DMS153 (cell line): ENCODE results near the gene RARB.

Experiments used
- DNase-seq: peaks from one replicate; lab custom pipeline; 2025; lab: John Stamatoyannopoulos, UW

RARB gene

GRCh38 chr3:25472731-25473130, 44.7 kb downstream of the RARB start:
- no peak for DNase-seq

DNA sequence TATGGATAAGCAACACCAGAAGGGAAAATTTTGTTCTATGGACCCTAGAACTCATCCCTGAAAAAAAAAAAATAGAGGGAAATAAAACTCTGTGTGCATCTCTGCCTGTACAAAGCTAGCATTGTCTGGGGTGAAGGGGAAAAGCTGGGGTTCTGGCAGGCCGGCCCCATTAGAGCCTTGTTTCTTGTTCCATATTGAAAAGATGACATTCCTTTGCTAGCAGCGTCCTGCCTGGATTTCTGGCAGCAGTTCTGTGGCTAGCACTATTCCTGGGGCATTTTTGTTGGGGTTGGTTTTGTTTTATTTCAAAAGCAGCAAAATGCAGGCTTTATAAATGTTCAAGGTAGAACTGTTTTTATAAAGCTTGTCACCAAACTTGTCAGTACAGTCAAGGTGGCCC, 45.2 kb downstream of the RARB start:
- no peak for DNase-seq

- DNase-seq, result no peak
These were observed 46.0 kb downstream of the RARB start for GRCh38 chr3:25474052-25474451.

GRCh38 chr3:25476639-25477038, 48.6 kb downstream of the RARB start:
- DNase-seq, result no peak

- no peak for DNase-seq
These were observed 50.2 kb downstream of the RARB start for GRCh38 chr3:25478211-25478757.

DNA sequence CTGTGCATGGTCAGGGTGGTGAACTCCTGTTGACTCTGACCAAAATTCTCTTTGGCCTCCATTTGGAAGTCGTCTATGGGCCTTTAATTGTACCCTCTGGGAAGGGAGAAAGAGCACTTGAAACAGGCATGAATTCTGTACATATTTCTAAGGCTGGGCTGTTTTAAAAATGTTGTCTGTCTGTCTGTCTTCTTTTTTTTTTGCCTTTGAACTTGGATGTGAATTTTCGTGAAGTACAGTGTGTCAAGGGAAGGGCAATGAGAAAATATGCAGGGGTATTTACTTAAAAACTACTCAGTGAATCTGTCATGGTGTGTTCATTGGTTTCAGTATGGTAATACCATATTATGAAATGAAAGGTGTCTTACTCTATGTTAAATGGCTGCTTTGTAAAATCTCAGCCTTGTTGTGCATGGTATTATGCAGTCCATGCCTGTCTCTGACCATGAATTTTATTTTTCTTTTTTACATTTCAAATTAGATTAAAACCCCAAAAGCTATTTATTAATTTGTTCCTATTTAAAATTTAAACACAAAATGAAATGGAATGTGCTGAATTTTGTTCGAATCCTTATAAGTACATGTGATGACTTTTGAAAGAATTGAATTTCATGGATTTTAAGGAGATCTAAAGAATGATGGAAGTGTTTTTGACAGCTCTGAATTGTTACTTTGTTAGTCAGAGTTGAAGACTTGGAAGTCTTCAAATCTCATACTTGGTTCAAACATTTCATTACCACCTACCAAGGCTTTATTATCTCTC, 51.1 kb downstream of the RARB start:
- no peak for DNase-seq

DNA sequence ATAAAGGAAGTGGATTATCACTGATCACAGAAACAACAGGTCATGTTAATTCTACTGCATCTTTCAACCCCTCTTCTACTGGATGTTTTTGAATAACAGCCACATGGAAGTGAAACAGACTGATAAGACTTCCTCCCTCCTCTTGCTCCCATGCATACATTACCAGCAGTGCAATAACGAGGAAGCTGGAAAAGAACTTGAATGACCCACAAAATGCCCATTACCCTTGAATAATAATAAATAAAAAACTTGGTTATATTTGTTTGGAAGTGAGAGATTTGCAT, 51.6 kb downstream of the RARB start:
- no peak for DNase-seq

- no peak for DNase-seq
These were observed 52.7 kb downstream of the RARB start for GRCh38 chr3:25480811-25481210.

GRCh38 chr3:25481386-25481785, 53.3 kb downstream of the RARB start:
- no peak for DNase-seq

DNA sequence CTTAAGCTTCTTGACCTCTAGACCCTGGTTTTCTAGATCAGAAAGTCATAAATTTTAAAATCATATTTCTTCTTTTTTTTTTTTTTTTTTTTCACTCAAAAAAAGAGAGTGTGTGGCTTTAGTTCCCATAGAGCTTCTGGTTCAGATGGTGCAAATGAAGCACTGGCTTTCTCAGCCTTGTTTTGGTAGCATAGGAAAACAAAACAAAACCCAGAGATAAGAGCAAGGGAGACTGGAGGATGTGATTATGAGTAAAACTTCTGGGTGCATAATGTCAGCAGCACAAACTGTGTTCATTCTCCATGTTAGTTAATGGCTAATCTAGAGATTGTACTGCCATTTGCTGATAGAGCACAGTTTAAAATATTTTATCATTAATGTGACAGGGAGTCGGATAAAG, 55.4 kb downstream of the RARB start:
- no peak for DNase-seq

DNA sequence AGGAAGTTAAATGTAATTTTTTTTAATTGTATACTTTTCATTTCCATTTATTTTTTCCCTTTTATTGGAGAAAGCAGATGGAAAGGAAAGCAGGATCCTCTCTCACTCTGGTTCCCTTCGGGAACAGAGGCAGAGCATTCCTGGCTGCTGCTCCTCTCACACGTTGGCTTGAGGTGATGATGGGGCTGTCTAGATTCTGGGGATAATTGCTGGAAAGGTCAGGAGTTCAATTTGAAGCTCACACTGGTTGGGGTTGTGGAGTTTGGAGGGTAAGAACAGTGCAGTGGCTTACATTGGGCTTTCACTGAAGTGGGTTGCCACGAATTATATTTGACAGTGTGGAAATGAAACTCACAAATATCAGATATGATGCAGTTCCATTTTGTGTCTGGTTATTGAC, 57.6 kb downstream of the RARB start:
- DNase-seq, result no peak

DNA sequence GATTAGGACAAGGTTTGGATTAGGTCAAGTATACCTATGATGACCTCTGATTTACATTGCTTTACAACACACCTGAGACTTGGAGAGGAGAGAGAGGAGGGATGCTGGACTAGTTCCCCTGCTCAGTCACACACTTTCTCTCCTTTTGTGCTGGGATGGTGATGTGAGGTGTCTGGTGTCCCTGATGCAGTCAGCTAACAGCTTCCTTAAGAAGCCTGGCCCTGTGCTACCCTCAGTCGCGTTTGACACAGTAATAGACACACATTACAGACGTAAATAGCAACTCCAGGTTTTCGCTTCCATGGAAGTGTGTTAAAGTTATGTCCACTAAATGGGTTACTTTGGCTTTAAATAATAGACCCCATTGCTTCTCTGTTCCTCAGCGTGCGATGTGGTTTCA, 58.9 kb downstream of the RARB start:
- DNase-seq, result no peak

- DNase-seq, result no peak
These were observed 62.0 kb downstream of the RARB start for GRCh38 chr3:25489858-25490593.

GRCh38 chr3:25493246-25493645, 65.2 kb downstream of the RARB start:
- DNase-seq, result no peak

DNA sequence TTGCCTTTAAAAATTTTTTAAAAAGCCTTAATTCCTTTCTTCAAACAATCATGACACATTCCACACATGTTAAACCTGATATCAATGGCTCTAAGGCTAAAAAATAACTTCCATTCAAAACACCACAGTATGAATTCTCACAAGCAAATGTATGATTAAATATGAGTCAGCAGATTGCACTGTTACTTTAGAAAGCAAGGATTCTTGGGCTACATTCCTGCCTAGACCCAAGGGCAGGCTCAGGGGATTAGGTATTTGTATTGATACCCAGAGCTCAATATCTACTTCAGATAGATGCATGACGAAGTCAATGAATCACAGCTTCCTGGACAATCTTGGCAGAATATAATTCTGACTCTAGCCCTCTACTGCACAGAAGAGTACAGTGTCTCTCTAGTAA, 65.7 kb downstream of the RARB start:
- DNase-seq, result no peak

DNA sequence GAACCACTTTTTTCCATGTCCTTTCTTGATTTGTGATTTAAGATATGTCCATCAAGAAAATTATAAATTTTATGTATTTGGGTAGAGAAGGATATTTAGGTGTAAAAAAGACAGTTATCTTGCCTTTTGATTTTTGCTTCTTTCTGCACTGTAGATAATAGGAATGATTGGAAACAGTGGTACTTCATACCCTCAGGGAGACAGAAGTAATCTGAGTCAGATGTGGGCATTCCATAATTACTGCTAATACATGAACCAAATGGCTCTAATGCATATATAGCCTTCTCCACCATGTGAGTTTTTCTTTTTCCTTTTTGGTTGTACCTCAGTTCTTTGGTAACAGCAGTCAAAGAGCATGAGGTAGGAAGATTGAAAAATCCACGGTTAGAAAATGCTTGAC, 67.2 kb downstream of the RARB start:
- DNase-seq, result no peak

DNA sequence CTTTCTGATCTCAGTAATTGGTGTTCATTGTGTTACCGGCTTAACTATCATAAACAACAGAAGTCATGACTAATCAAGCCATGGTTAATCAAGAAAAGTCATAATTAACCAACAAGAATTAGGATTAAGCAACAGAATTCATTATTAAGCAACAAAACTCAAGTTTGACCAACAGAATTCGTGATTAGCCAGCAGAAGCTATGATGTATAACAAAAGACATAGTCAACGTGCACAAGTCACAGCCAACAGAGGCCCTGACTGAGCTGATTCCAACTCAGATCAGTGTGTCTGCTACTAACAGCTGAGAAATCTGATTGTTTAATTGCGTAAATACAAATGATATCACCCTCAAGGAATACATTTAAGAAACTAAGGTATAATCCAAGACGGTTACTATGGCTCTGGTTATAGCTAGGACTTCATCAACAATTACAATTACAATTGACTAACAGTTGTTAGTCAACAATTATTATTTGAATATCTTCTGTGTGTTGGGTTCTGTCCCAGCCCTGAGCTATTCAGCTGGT, 67.7 kb downstream of the RARB start:
- no peak for DNase-seq

DNA sequence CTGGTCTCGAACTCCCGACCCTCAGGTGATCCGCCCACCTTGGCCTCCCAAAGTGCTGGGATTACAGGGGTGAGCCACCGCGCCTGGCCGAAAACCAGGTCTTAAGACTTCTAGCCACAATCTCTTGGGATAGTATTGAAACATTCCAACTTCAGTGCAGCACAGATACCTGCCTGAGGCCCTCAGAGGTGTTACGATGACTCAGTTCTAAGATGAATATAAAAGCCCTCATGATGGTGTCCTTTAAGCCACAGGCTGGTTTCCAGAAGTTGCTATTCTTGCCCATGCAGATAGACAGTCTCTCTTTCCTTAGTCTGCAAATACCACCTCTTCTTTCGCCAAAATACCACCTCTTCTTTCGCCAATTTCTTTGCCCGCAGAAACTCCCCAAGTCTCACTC, 69.0 kb downstream of the RARB start:
- DNase-seq, result no peak

DNA sequence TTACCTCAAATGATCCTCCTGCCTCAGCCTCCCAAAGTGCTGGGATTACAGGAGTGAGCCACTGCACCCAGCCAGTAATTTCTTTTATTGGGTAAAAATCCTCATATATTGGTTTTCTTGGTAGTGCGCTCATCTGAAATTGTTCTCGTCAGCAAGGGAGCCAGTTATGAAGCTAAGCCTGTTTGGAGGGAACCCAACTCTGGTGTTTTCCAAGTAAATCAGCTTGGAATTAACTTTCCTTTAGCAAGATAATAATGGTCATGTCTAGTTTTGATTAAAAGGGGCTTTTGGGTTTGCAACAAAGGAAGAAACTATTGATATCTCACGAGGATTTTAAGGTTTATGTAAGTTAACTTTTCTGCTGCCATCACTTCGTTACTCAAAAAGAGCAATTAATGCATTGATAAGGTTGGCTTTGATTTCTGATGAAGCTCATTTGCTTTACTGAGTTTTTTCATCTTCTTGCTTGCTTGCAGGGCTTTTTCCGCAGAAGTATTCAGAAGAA, 72.7 kb downstream of the RARB start:
- DNase-seq, result no peak

GRCh38 chr3:25502233-25502632, 74.2 kb downstream of the RARB start:
- no peak for DNase-seq

GRCh38 chr3:25503898-25504301, 75.8 kb downstream of the RARB start:
- no peak for DNase-seq

- DNase-seq, result no peak
These were observed 77.5 kb downstream of the RARB start for GRCh38 chr3:25505581-25505980.

DNA sequence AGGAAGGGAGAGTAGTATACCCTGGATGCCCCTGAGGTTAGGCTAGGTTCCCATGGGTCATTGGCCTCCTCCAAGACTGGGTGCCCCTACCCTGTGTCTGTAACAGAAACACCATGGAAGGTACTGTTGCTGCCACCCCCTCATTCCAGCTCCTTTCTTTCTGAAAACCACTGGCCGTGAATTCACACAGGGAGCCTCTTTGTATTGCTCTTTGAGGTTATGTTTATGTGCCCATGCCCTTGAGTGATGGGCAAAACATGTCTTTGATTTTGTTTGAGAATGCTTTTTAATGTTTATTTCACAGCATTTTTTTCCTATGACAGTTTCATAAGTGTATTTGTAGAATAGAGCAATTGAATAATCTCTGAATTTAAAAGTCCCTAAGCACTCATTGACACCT, 79.7 kb downstream of the RARB start:
- DNase-seq, result no peak
